HCT116 (cell line): ENCODE measurements around the gene ESR1. TPM values are rescaled to one million over a fixed set of nuclear protein-coding genes. Genes with fewer than 3 reads are reported as not detected.

ENCODE experiments used
- ATAC-seq: fragments of 200-7000 bp; cut with Tn5 transposase; 2 replicates; pipeline ENCODE4 v1.9.1; 2020; ENCODE audit warnings: mild to moderate bottlenecking, moderate library complexity
- BruUV-seq: library from RNA; stranded (reverse); fragments of 400-500 nt; replicated peaks from 2 replicates; lab custom pipeline; 2021; lab: Mats Ljungman, UMichigan
- CTCF ChIA-PET: fragments of 300-600 bp; sonication (Branson Sonifier 250); formaldehyde crosslinking; loops from one replicate; lab custom pipeline; 2021; ENCODE audit warnings: antibody characterized with exemption; lab: Charles Lee
- POLR2A ChIA-PET: fragments of 300-600, 350-600 bp; sonication (Branson Sonifier 250); formaldehyde crosslinking; loops from one replicate; lab custom pipeline; 2021; ENCODE audit warnings: antibody characterized with exemption; lab: Charles Lee
- RAD21 ChIA-PET, 2 experiments: fragments of 300-600 bp; sonication (Branson Sonifier 250); formaldehyde crosslinking; loops; one replicate each; lab custom pipeline; 2023; ENCODE audit warnings: low total read pairs in 2 of 2; ENCODE audit not compliant: uncharacterized antibody in 2 of 2, unreplicated experiment in 2 of 2, low non-redundant PET in 1 of 2; lab: Charles Lee
- DNase-seq: peaks from one replicate; pipeline ENCODE4 v3.0.0-alpha.2; 2010; ENCODE audit warnings: low read depth, low spot score
- H2AFZ ChIP-seq: fragments of 200-600 bp; shearing (Covaris generic), sonication (generic); 2 replicates; pipeline ENCODE4 v1.6.1; 2017; ENCODE audit warnings: low read depth, mixed run types, mixed read lengths, antibody characterized with exemption, low read length; ENCODE audit not compliant: poor library complexity, severe bottlenecking
- H3K27ac ChIP-seq: 2 replicates; pipeline ENCODE4 v1.5.1; 2012; ENCODE audit warnings: low read depth, low read length
- H3K27me3 ChIP-seq: fragments of 200-600 bp; sonication (generic); 2 replicates; pipeline ENCODE4 v1.6.1; 2016; ENCODE audit warnings: mixed run types, low read length, mixed read lengths; ENCODE audit not compliant: insufficient read depth
- H3K36me3 ChIP-seq, 2 experiments: fragments of 200-500 bp in 1 of 2; fragments of 200-600 bp in 1 of 2; sonication (Bioruptor generic) in 1 of 2; sonication (generic) in 1 of 2; 2 replicates each; pipeline versions ENCODE4 v1.5.1 to v1.6.1; 2014 to 2016; ENCODE audit warnings: low read length in 2 of 2, inconsistent platforms in 1 of 2, mixed read lengths in 1 of 2, mixed run types in 1 of 2; ENCODE audit not compliant: insufficient read depth in 2 of 2, control insufficient read depth in 1 of 2
- H3K4me1 ChIP-seq, 2 experiments: fragments of 200-600 bp in 1 of 2; sonication (generic) in 1 of 2; 2 replicates each; pipeline versions ENCODE4 v1.5.1 to v1.6.1; 2012 to 2017; ENCODE audit warnings: low read length in 2 of 2, inconsistent platforms in 1 of 2, mild to moderate bottlenecking in 1 of 2, mixed read lengths in 1 of 2, mixed run types in 1 of 2, moderate library complexity in 1 of 2; ENCODE audit not compliant: insufficient read depth in 2 of 2, control insufficient read depth in 1 of 2
- H3K4me2 ChIP-seq: fragments of 200-600 bp; sonication (generic); 2 replicates; pipeline ENCODE4 v1.6.1; 2017; ENCODE audit warnings: mixed run types, low read length, mixed read lengths
- H3K4me3 ChIP-seq, 2 experiments: fragments of 200-600 bp in 1 of 2; sonication (generic) in 1 of 2; replicated peaks in 1 of 2; 2 replicates each; pipeline ENCODE4 v1.5.1; 2011 to 2016; ENCODE audit warnings: low read length in 2 of 2, control low read depth in 1 of 2, low read depth in 1 of 2, mild to moderate bottlenecking in 1 of 2, mixed read lengths in 1 of 2, mixed run types in 1 of 2
- H3K79me2 ChIP-seq: fragments of 200-600 bp; sonication (generic); 2 replicates; pipeline ENCODE4 v1.6.1; 2017; ENCODE audit warnings: mild to moderate bottlenecking, mixed run types, low read length, moderate library complexity, mixed read lengths; ENCODE audit not compliant: insufficient read depth
- H3K9ac ChIP-seq: fragments of 200-600 bp; sonication (generic); 2 replicates; pipeline ENCODE4 v1.6.1; 2016; ENCODE audit warnings: low read length, mixed read lengths
- H3K9me2 ChIP-seq: fragments of 200-600 bp; sonication (generic), shearing (Covaris generic); 2 replicates; pipeline ENCODE4 v1.6.1; 2017; ENCODE audit warnings: mixed run types, mild to moderate bottlenecking, moderate library complexity; ENCODE audit not compliant: insufficient read depth
- H3K9me3 ChIP-seq, 2 experiments: fragments of 200-500 bp in 1 of 2; fragments of 200-600 bp in 1 of 2; sonication (Bioruptor generic) in 1 of 2; sonication (generic) in 1 of 2; 2 replicates each; pipeline ENCODE4 v1.6.1; 2014 to 2017; ENCODE audit warnings: low read length in 2 of 2, mixed read lengths in 2 of 2, inconsistent platforms in 1 of 2, low read depth in 1 of 2, mild to moderate bottlenecking in 1 of 2, mixed run types in 1 of 2, moderate library complexity in 1 of 2; ENCODE audit not compliant: control insufficient read depth in 1 of 2, insufficient read depth in 1 of 2
- H4K20me1 ChIP-seq: fragments of 200-600 bp; sonication (generic), shearing (Covaris generic); 2 replicates; pipeline ENCODE4 v1.6.1; 2017; ENCODE audit warnings: mixed run types, mild to moderate bottlenecking, moderate library complexity; ENCODE audit not compliant: insufficient read depth
- CEBPB ChIP-seq: IDR thresholded peaks from 2 replicates; pipeline ENCODE4 v1.6.1; 2012; ENCODE audit warnings: low read depth
- EGR1 ChIP-seq: IDR thresholded peaks from 2 replicates; pipeline ENCODE4 v1.6.1; 2012; ENCODE audit warnings: low read depth
- ELF1 ChIP-seq: IDR thresholded peaks from 2 replicates; pipeline ENCODE4 v1.6.1; 2012; ENCODE audit warnings: low read depth, borderline replicate concordance
- EZH2phosphoT487 ChIP-seq: fragments of 200-600 bp; IDR thresholded peaks from 2 replicates; pipeline ENCODE4 v1.6.1; 2018; ENCODE audit warnings: antibody characterized with exemption, borderline replicate concordance
- JUND ChIP-seq: IDR thresholded peaks from 2 replicates; pipeline ENCODE4 v1.6.1; 2012
- RAD21 ChIP-seq: IDR thresholded peaks from 2 replicates; pipeline ENCODE4 v1.6.1; 2012; ENCODE audit warnings: low read depth, mild to moderate bottlenecking
- SIN3A ChIP-seq: IDR thresholded peaks from 2 replicates; pipeline ENCODE4 v1.6.1; 2012; ENCODE audit warnings: low read depth
- SP1 ChIP-seq: IDR thresholded peaks from 2 replicates; pipeline ENCODE4 v1.6.1; 2012; ENCODE audit warnings: low read depth
- SRF ChIP-seq: IDR thresholded peaks from 2 replicates; pipeline ENCODE4 v1.6.1; 2012; ENCODE audit warnings: low read depth
- TCF7L2 ChIP-seq: IDR thresholded peaks from 2 replicates; pipeline ENCODE4 v1.7.0; 2011; ENCODE audit warnings: borderline replicate concordance, inconsistent platforms; ENCODE audit not compliant: insufficient read depth, insufficient read length; ENCODE audit errors: extremely low read depth
- YY1 ChIP-seq: IDR thresholded peaks from 2 replicates; pipeline ENCODE4 v1.6.1; 2011; ENCODE audit warnings: low read length, low read depth, moderate library complexity, mild to moderate bottlenecking; ENCODE audit not compliant: insufficient replicate concordance; ENCODE audit errors: extremely low read depth
- ZFX ChIP-seq: fragments of 450-650 bp; IDR thresholded peaks from 2 replicates; pipeline ENCODE4 v1.6.1; 2017
- ZNF274 ChIP-seq: fragments of 200-500 bp; sonication (Bioruptor generic); IDR thresholded peaks from 2 replicates; pipeline ENCODE4 v1.6.1; 2014; ENCODE audit warnings: mild to moderate bottlenecking, low read depth, low read length, inconsistent platforms
- intact Hi-C: fragments of 100-400 bp; cut with micrococcal nuclease; formaldehyde crosslinking; loops from 2 replicates; pipeline ENCODE4 v1.10.0; 2022
- total RNA-seq: library from RNA; stranded (reverse); gene quantifications from one replicate; pipeline ENCODE4 v1.2.1, GENCODE V29; 2021; ENCODE audit not compliant: unreplicated experiment
- TF ChIP-seq, protein P1 (sequence below): IDR thresholded peaks from 2 replicates; pipeline ENCODE4 v1.6.1; 2012; ENCODE audit warnings: low read depth
- TF ChIP-seq, protein P2 (sequence below), 3 experiments: fragments of 200-600 bp in 1 of 3; sonication (generic) in 1 of 3; IDR thresholded peaks in 2 of 3; conservative IDR thresholded peaks in 1 of 3; 2 replicates each; pipeline ENCODE4 v1.5.1; 2012 to 2017; ENCODE audit warnings: low read depth in 2 of 3, low read length in 2 of 3, antibody characterized with exemption in 1 of 3, borderline replicate concordance in 1 of 3, control low read depth in 1 of 3, mild to moderate bottlenecking in 1 of 3, mixed read lengths in 1 of 3, mixed run types in 1 of 3, moderate library complexity in 1 of 3; ENCODE audit not compliant: insufficient read depth in 1 of 3
- TF ChIP-seq, protein P3 (sequence below): IDR thresholded peaks from 2 replicates; pipeline ENCODE4 v1.6.1; 2012

The ESR1 gene
- total RNA-seq, 1 experiment from 2014 or later = 0.17 TPM

GRCh38 chr6:152059909-152060308 is 252.4 kb downstream of the ESR1 start (continued):
- TF ChIP-seq, protein P1, sequence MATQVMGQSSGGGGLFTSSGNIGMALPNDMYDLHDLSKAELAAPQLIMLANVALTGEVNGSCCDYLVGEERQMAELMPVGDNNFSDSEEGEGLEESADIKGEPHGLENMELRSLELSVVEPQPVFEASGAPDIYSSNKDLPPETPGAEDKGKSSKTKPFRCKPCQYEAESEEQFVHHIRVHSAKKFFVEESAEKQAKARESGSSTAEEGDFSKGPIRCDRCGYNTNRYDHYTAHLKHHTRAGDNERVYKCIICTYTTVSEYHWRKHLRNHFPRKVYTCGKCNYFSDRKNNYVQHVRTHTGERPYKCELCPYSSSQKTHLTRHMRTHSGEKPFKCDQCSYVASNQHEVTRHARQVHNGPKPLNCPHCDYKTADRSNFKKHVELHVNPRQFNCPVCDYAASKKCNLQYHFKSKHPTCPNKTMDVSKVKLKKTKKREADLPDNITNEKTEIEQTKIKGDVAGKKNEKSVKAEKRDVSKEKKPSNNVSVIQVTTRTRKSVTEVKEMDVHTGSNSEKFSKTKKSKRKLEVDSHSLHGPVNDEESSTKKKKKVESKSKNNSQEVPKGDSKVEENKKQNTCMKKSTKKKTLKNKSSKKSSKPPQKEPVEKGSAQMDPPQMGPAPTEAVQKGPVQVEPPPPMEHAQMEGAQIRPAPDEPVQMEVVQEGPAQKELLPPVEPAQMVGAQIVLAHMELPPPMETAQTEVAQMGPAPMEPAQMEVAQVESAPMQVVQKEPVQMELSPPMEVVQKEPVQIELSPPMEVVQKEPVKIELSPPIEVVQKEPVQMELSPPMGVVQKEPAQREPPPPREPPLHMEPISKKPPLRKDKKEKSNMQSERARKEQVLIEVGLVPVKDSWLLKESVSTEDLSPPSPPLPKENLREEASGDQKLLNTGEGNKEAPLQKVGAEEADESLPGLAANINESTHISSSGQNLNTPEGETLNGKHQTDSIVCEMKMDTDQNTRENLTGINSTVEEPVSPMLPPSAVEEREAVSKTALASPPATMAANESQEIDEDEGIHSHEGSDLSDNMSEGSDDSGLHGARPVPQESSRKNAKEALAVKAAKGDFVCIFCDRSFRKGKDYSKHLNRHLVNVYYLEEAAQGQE = no peak
- TF ChIP-seq ZFX (no peak), RAD21 (no peak)
- TF ChIP-seq, protein P2, sequence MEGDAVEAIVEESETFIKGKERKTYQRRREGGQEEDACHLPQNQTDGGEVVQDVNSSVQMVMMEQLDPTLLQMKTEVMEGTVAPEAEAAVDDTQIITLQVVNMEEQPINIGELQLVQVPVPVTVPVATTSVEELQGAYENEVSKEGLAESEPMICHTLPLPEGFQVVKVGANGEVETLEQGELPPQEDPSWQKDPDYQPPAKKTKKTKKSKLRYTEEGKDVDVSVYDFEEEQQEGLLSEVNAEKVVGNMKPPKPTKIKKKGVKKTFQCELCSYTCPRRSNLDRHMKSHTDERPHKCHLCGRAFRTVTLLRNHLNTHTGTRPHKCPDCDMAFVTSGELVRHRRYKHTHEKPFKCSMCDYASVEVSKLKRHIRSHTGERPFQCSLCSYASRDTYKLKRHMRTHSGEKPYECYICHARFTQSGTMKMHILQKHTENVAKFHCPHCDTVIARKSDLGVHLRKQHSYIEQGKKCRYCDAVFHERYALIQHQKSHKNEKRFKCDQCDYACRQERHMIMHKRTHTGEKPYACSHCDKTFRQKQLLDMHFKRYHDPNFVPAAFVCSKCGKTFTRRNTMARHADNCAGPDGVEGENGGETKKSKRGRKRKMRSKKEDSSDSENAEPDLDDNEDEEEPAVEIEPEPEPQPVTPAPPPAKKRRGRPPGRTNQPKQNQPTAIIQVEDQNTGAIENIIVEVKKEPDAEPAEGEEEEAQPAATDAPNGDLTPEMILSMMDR (IDR thresholded peaks at IDR 0.05 in 2 of 3, conservative IDR thresholded peaks at IDR 0.05 in 1 of 3; ENCODE audit: borderline replicate concordance in 1 of 3, insufficient read depth in 1 of 3, low read depth in 2 of 3, low read length in 2 of 3) = no peak
- TF ChIP-seq, all 23 proteins: peak for 0

- no peaks in the 10 kb centered on the region for H3K79me2 ChIP-seq
- DNase-seq = no peak
- H3K4me3 ChIP-seq = no peak overlapping the region
- intact Hi-C loops = no loop called here
- no peaks in the 10 kb centered on the region for H3K36me3 ChIP-seq
- no peaks in the 10 kb centered on the region for H3K4me1 ChIP-seq
- RAD21 ChIA-PET = no interaction called here
- no TSS peak for BruUV-seq
- no peak overlapping the region for H3K4me2 ChIP-seq
- H3K9me2 ChIP-seq = no peaks in the 10 kb centered on the region
- H3K27me3 ChIP-seq = no peaks in the 10 kb centered on the region
- H3K9me3 ChIP-seq = no peaks in the 10 kb centered on the region
- H3K27ac ChIP-seq = no peak overlapping the region
- no peak overlapping the region for H3K9ac ChIP-seq
- no peaks in the 10 kb centered on the region for H4K20me1 ChIP-seq
- CTCF ChIA-PET = no interaction called here
- no peak overlapping the region for H2AFZ ChIP-seq
- POLR2A ChIA-PET = no interaction called here
- ATAC-seq = no peak
- TF ChIP-seq CEBPB (no peak), ELF1 (no peak), EZH2phosphoT487 (no peak), YY1 (no peak), SRF (no peak), SIN3A (no peak), EGR1 (no peak), TCF7L2 (no peak), ZNF274 (no peak), SP1 (no peak), JUND (no peak)
- TF ChIP-seq, protein P3, sequence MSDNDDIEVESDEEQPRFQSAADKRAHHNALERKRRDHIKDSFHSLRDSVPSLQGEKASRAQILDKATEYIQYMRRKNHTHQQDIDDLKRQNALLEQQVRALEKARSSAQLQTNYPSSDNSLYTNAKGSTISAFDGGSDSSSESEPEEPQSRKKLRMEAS = no peak
- TF ChIP-seq, protein P2 (IDR thresholded peaks at IDR 0.05 in 2 of 3, conservative IDR thresholded peaks at IDR 0.05 in 1 of 3; ENCODE audit: borderline replicate concordance in 1 of 3, insufficient read depth in 1 of 3, low read depth in 2 of 3, low read length in 2 of 3) = no peak
Observed at GRCh38 chr6:152062476-152062875, 255.0 kb downstream of the ESR1 start.
